HS-5 (cell line): Measurements from ENCODE around the gene ARHGAP10.
"Not testable (repeated sequence)": the region's sequence is repeated elsewhere in the genome, so short reads cannot be mapped to it uniquely, and the experiment has no call there.

ENCODE experiments used
- DNase-seq: peaks from one replicate; pipeline ENCODE4 v3.0.0-alpha.2; 2012; ENCODE audit warnings: low read depth

The ARHGAP10 gene

DNA sequence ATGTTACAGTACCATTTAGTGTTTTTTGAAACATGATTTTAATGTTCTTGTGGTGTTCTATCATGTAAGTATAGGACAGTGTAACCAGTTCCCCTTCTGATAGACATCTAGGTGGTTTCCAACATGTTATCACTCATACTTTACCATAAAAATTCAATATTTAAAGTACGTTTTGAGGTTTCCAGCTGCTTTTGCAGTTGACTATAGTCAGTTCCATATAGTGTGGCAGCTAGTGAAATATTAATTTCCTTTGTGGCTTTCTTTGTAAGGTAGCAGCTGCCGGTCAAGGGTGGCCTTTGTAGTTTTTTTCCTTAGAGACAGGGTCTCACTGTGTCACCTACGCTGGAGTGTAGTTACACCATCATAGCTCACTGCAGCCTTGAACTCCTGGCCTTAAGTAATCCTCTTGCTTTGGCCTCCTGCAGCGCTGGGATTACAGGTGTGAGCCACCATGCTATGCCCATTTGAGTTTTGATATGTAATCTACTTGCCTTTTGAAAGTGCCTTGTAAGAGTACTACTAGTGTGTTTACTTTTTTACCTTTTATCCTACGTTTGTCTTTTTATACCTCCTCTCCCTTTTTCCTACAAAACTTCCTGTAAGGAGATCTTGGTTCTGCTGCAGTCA lies 63.0 kb downstream of the ARHGAP10 start:
- DNase-seq = no peak

- not testable (repeated sequence) for DNase-seq
Measured at GRCh38 chr4:147799057-147799456, 67.2 kb downstream of the ARHGAP10 start.

GRCh38 chr4:147799986-147800555 lies 68.2 kb downstream of the ARHGAP10 start:
- no peak for DNase-seq

DNA sequence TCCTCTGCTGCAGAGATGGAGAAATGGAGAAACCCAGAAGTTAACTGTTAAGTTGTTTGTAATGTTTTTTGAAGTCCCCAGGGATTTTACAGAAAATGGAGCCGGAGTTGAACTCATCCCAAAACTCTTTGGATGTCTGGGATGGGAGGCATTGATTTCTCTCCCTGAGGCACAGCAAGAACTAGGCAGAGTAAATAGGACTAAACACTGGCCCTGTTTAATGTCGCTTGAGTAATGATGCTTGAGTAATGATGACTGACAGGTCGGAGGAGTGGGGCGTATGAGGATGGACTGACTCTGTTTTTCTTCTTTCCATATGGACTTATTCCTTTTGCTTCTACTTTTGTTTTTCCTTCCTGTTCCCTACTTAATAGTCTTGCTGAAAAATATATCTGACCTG lies 69.9 kb downstream of the ARHGAP10 start:
- DNase-seq = no peak

DNA sequence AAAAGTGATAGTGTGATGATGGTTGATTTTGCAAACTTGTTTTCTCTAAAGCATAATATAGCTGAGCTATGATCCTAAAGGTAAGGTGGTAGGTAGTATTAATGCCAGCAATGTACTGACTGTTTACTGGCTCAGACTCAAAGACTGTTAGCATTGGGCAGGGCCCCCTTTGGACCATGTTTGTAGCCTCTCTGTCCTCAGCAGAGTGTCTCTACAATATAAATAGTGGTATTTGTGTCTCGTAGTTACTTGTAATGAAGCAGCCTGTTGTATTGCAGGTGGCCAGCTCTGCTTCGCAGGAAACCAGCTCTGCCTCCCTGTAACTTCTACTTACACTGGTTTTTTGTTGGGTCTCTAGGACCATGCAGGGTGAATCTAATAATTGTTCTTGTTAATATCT lies 70.5 kb downstream of the ARHGAP10 start:
- no peak for DNase-seq

GRCh38 chr4:147805946-147806345 lies 74.1 kb downstream of the ARHGAP10 start:
- DNase-seq = no peak

GRCh38 chr4:147808447-147808846 lies 76.6 kb downstream of the ARHGAP10 start:
- DNase-seq = no peak

DNA sequence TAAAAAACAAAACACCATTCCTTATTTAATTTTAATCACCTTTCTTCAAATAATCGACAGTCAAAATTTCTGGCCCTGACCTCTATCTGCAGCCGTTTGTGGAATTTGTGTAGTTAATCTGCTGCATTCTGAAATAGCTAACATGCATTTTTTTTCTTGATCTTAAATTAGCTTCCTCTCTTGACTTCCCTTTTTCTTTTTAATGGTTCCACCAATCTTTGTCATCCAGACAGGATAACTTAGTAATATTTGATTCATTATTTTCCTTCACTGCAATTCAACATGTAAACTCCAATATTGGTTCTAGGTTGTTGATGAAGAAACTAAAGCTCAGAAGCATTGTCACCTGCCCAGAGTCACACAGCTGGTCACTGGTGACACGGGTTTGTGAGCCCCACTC lies 77.3 kb downstream of the ARHGAP10 start:
- no peak for DNase-seq

- no peak for DNase-seq
Measured at GRCh38 chr4:147811878-147812277, 80.0 kb downstream of the ARHGAP10 start.

DNA sequence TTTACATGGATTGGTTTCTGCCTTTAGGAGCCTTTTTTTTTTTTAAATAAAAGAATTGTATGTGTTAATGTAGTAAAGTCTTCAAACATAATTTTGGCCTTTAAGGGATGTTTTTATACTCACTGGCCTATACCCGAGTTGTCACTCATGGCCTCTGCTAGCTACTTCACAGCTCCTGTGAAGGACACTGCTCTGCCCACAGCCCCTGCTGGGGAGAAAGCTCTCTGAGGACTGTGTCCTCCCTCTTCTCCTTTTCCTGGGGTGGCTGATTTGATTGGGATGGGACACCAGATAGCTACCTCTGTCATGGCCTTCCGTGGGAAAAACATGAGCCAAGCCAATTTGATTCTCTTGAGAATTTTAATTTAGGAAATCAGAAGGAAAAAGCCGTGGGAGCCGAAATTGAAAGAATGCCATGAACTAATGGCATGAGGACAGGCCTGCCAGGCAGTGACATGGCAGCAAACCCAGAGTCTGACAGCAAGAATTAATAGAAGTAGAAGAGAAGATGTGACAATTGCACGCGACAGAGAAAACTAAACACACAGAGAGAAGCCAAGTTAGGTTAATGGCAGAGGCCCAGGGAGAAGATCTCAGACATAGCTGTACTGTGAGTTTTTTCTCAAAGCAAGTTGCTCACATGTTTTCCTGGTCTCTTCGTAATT lies 81.4 kb downstream of the ARHGAP10 start:
- no peak for DNase-seq

- DNase-seq = no peak
Measured at GRCh38 chr4:147813973-147814372, 82.1 kb downstream of the ARHGAP10 start.

DNA sequence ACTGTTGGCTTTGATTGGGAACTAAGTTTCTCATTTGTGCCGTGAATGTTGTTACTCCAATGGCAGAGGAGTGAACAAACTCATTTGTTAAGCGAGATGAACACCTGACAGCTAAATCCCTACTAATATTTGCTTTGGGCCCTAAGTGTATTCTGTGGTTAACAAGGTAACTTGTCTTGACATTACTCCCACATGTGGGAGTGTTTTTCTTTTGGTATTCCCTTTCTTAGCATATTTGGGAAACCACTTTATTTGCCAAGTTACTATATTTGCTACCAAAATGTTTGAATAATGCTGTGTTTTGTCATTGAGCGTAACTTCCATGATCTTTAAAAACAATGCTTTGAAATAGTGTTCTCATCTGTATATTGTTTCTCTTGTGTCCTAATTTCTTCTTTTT lies 82.5 kb downstream of the ARHGAP10 start:
- no peak for DNase-seq

GRCh38 chr4:147815741-147816140 lies 83.9 kb downstream of the ARHGAP10 start:
- no peak for DNase-seq

- no peak for DNase-seq
Measured at GRCh38 chr4:147816382-147817254, 84.7 kb downstream of the ARHGAP10 start.

- no peak for DNase-seq
Measured at GRCh38 chr4:147820975-147821374, 89.1 kb downstream of the ARHGAP10 start.

GRCh38 chr4:147821555-147821954 lies 89.7 kb downstream of the ARHGAP10 start:
- no peak for DNase-seq

- no peak for DNase-seq
Measured at GRCh38 chr4:147822128-147822527, 90.2 kb downstream of the ARHGAP10 start.

GRCh38 chr4:147823130-147823529 lies 91.2 kb downstream of the ARHGAP10 start:
- no peak for DNase-seq

GRCh38 chr4:147824316-147824715 lies 92.4 kb downstream of the ARHGAP10 start:
- no peak for DNase-seq

- no peak for DNase-seq
Measured at GRCh38 chr4:147824884-147825283, 93.0 kb downstream of the ARHGAP10 start.

- DNase-seq = peak; percentile 11
Measured at GRCh38 chr4:147825451-147826287, 93.8 kb downstream of the ARHGAP10 start.

GRCh38 chr4:147826288-147826646 lies 94.4 kb downstream of the ARHGAP10 start:
- DNase-seq = no peak
